ENCODE results near the gene TAS1R2. TPM values are rescaled to one million over a fixed set of nuclear protein-coding genes. Genes with fewer than 3 reads are reported as not detected.

The TAS1R2 gene
- total RNA-seq, 2 donors from 2014 or later = not detected

- TF ChIP-seq CTCF (conservative IDR thresholded peaks at IDR 0.05) = no peak
- no peaks in the 10 kb centered on the region for H3K9me3 ChIP-seq (ENCODE audit: control insufficient read depth, low read length)
- DNase-seq = no peak
- no peaks in the 10 kb centered on the region for H3K36me3 ChIP-seq (ENCODE audit: control insufficient read depth, insufficient read depth, low read length)
- H3K4me1 ChIP-seq (ENCODE audit: control insufficient read depth, insufficient read depth, low read length) = peaks cover 5% of the 10 kb centered on the region
- no peak overlapping the region for H3K4me3 ChIP-seq (ENCODE audit: low read length)
- WGBS, 2 experiments (ENCODE audit: insufficient coverage in 1 of 2, insufficient read length in 1 of 2) = 90 to 94% methylated on average over 5 of the region's 6 CpGs
- H3K27me3 ChIP-seq (ENCODE audit: control insufficient read depth, insufficient read depth, low read length, poor library complexity, severe bottlenecking) = no peaks in the 10 kb centered on the region
- Mint-ChIP-seq H3K4me3 (no peak overlapping the region), H3K9me3 (no peaks in the 10 kb centered on the region), H3K27me3 (ENCODE audit: insufficient read depth) (peaks cover 6% of the 10 kb centered on the region), H3K36me3 (ENCODE audit: low read depth) (no peaks in the 10 kb centered on the region), H3K4me1 (peaks cover 15% of the 10 kb centered on the region), H3K27ac (no peak overlapping the region)
- no peak overlapping the region for H3K27ac ChIP-seq (ENCODE audit: low read depth, low read length)
- H3K9ac ChIP-seq (ENCODE audit: extremely low read depth, low read length, poor library complexity, severe bottlenecking) = no peak overlapping the region
Measured at GRCh38 chr1:18800258-18800657, 59.2 kb downstream of the TAS1R2 start.

GRCh38 chr1:18799454-18799853 is 60.0 kb downstream of the TAS1R2 start:
- Histone ChIP-seq H3K36me3 (ENCODE audit: control insufficient read depth, insufficient read depth, low read length) (no peaks in the 10 kb centered on the region), H3K4me3 (ENCODE audit: low read length) (no peak overlapping the region), H3K9me3 (ENCODE audit: control insufficient read depth, low read length) (no peaks in the 10 kb centered on the region), H3K27me3 (ENCODE audit: control insufficient read depth, insufficient read depth, low read length, poor library complexity, severe bottlenecking) (no peaks in the 10 kb centered on the region), H3K4me1 (ENCODE audit: control insufficient read depth, insufficient read depth, low read length) (peaks cover 9% of the 10 kb centered on the region), H3K27ac (ENCODE audit: low read depth, low read length) (no peak overlapping the region), H3K9ac (ENCODE audit: extremely low read depth, low read length, poor library complexity, severe bottlenecking) (no peak overlapping the region)
- Mint-ChIP-seq H3K4me3 (no peak overlapping the region), H3K36me3 (ENCODE audit: low read depth) (no peaks in the 10 kb centered on the region), H3K4me1 (peaks cover 17% of the 10 kb centered on the region), H3K9me3 (no peaks in the 10 kb centered on the region), H3K27me3 (ENCODE audit: insufficient read depth) (peaks cover 5% of the 10 kb centered on the region), H3K27ac (no peak overlapping the region)
- 74 to 78% methylated on average over 2 to 3 of the region's 3 CpGs for WGBS, 2 experiments (ENCODE audit: insufficient coverage in 1 of 2, insufficient read length in 1 of 2)
- peak; percentile 40 for DNase-seq
- no peak for TF ChIP-seq CTCF (conservative IDR thresholded peaks at IDR 0.05)

DNA sequence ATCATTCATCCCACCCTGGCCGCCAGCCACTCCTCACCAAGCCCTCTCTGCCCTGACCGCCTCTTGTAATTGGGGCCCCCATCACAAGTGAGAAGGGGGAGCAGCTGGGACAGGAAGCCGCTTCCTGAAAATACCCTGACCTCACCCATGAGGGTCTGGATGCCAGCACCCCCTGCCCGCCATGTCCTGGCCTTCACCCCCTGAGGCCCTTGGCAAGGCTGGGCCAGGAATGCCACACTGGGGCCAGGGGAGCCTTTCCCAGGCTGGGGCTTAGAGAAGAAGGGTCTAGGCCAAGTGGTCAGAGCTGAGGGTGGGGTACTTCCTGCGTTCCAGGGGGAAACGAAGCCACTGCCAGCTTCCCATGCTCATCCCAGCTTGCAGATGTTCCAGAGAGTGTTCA is 60.5 kb downstream of the TAS1R2 start:
- Histone ChIP-seq H3K9ac (ENCODE audit: extremely low read depth, low read length, poor library complexity, severe bottlenecking) (no peak overlapping the region), H3K27me3 (ENCODE audit: control insufficient read depth, insufficient read depth, low read length, poor library complexity, severe bottlenecking) (no peaks in the 10 kb centered on the region), H3K27ac (ENCODE audit: low read depth, low read length) (no peak overlapping the region), H3K36me3 (ENCODE audit: control insufficient read depth, insufficient read depth, low read length) (no peaks in the 10 kb centered on the region), H3K4me3 (ENCODE audit: low read length) (no peak overlapping the region), H3K4me1 (ENCODE audit: control insufficient read depth, insufficient read depth, low read length) (peaks cover 11% of the 10 kb centered on the region), H3K9me3 (ENCODE audit: control insufficient read depth, low read length) (no peaks in the 10 kb centered on the region)
- Mint-ChIP-seq H3K36me3 (ENCODE audit: low read depth) (no peaks in the 10 kb centered on the region), H3K4me3 (no peak overlapping the region), H3K27ac (no peak overlapping the region), H3K4me1 (peaks cover 22% of the 10 kb centered on the region), H3K27me3 (ENCODE audit: insufficient read depth) (peaks cover 2% of the 10 kb centered on the region), H3K9me3 (no peaks in the 10 kb centered on the region)
- 87 to 93% methylated on average over 2 to 6 of the region's 6 CpGs for WGBS, 2 experiments (ENCODE audit: insufficient coverage in 1 of 2, insufficient read length in 1 of 2)
- no peak for TF ChIP-seq CTCF (conservative IDR thresholded peaks at IDR 0.05)
- DNase-seq = peak; percentile 41
